Chondrocyte (in vitro differentiated cells): ENCODE data around the gene EIF3K. TPM values are rescaled to one million over a fixed set of nuclear protein-coding genes. Genes with fewer than 3 reads are reported as not detected.

ENCODE experiments used
- DNase-seq: peaks from one replicate; pipeline ENCODE4 v3.0.0; 2021; ENCODE audit warnings: mixed read lengths, low spot score
- H3K27ac Mint-ChIP-seq: one replicate; pipeline ENCODE4 v1.8.0; 2021; ENCODE audit warnings: mild to moderate bottlenecking, moderate library complexity, mixed read lengths; ENCODE audit not compliant: unreplicated experiment
- H3K27me3 Mint-ChIP-seq: 2 replicates; pipeline ENCODE4 v1.8.0; 2021; ENCODE audit warnings: low read depth, mixed read lengths
- H3K36me3 Mint-ChIP-seq: 2 replicates; pipeline ENCODE4 v1.8.0; 2021; ENCODE audit warnings: low read depth, mixed read lengths
- H3K4me1 Mint-ChIP-seq: 2 replicates; pipeline ENCODE4 v1.8.0; 2021; ENCODE audit warnings: low read depth, mild to moderate bottlenecking, mixed read lengths
- H3K4me3 Mint-ChIP-seq: one replicate; pipeline ENCODE4 v1.8.0; 2021; ENCODE audit warnings: mild to moderate bottlenecking, moderate library complexity, mixed read lengths; ENCODE audit not compliant: unreplicated experiment
- H3K9me3 Mint-ChIP-seq: 2 replicates; pipeline ENCODE4 v1.8.0; 2021; ENCODE audit warnings: low read depth, mixed read lengths
- CTCF ChIP-seq: fragments of 200-600 bp; sonication (generic); IDR thresholded peaks from 2 replicates; pipeline ENCODE4 v1.5.0; 2021; ENCODE audit warnings: antibody characterized with exemption, mild to moderate bottlenecking, moderate library complexity
- total RNA-seq: library from RNA; stranded (reverse); gene quantifications from 3 replicates; pipeline ENCODE4 v1.2.1, GENCODE V29; 2021

The EIF3K gene
- total RNA-seq, 1 donor from 2014 or later = 185 TPM

- H3K4me3 Mint-ChIP-seq = no peak overlapping the region
- DNase-seq = no peak
- H3K9me3 Mint-ChIP-seq = no peaks in the 10 kb centered on the region
- H3K27me3 Mint-ChIP-seq = no peaks in the 10 kb centered on the region
- TF ChIP-seq CTCF = no peak
- H3K36me3 Mint-ChIP-seq = peaks cover 4% of the 10 kb centered on the region
- H3K4me1 Mint-ChIP-seq = peaks cover 4% of the 10 kb centered on the region
- H3K27ac Mint-ChIP-seq = no peak overlapping the region
Observed at GRCh38 chr19:38639679-38640078, 20.7 kb downstream of the EIF3K start.

DNA sequence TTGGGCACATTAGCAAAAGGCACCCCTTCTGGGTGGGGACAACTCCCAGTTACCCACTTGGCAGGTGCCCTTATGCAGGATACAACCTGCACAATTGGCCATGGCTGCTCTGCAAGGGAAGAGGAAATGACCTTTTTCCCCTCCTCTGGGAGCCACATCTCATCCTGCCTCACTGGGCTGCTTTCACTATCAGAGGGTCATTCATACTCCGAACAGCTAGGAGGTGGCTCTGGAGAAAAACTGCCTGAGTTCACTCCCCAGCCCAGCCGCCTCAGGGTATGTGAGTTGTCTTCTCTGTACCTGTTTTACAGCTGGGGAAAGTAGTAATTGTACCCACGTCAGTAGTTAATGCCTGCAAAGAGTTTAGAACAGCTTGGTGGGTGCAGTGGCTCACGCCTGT is 21.4 kb downstream of the EIF3K start:
- Mint-ChIP-seq H3K27me3 (no peaks in the 10 kb centered on the region), H3K4me3 (no peak overlapping the region), H3K27ac (no peak overlapping the region), H3K36me3 (peaks cover 2% of the 10 kb centered on the region), H3K9me3 (no peaks in the 10 kb centered on the region), H3K4me1 (peaks cover 2% of the 10 kb centered on the region)
- no peak for DNase-seq
- no peak for TF ChIP-seq CTCF

GRCh38 chr19:38642176-38642575 is 23.2 kb downstream of the EIF3K start:
- H3K4me1 Mint-ChIP-seq = peaks cover 5% of the 10 kb centered on the region
- TF ChIP-seq CTCF = no peak
- H3K27ac Mint-ChIP-seq = no peak overlapping the region
- no peaks in the 10 kb centered on the region for H3K27me3 Mint-ChIP-seq
- no peak overlapping the region for H3K4me3 Mint-ChIP-seq
- H3K36me3 Mint-ChIP-seq = no peaks in the 10 kb centered on the region
- no peak for DNase-seq
- H3K9me3 Mint-ChIP-seq = no peaks in the 10 kb centered on the region

DNA sequence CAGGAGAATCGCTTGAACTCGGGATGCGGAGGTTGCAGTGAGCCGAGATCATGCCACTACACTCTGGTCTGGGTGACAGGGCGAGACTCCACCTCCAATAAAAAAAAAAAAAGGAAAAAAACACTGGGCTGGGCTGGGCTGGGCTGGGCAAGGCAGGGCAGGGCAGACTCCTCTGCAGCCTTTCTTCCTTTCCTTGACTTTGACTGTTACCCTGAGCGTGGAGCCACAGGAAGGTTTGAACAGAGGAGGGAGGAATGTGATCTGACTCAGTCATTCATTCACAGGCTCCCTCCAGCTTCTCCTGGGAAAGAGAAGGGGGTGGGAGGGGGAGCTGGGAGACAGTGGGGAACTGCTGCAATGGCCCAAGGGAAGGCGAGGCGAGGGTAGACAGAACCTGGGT is 25.7 kb downstream of the EIF3K start:
- Mint-ChIP-seq H3K27ac (no peak overlapping the region), H3K36me3 (peaks cover 14% of the 10 kb centered on the region), H3K4me1 (peaks cover 10% of the 10 kb centered on the region), H3K27me3 (no peaks in the 10 kb centered on the region), H3K9me3 (no peaks in the 10 kb centered on the region), H3K4me3 (no peak overlapping the region)
- TF ChIP-seq CTCF = no peak
- no peak for DNase-seq

DNA sequence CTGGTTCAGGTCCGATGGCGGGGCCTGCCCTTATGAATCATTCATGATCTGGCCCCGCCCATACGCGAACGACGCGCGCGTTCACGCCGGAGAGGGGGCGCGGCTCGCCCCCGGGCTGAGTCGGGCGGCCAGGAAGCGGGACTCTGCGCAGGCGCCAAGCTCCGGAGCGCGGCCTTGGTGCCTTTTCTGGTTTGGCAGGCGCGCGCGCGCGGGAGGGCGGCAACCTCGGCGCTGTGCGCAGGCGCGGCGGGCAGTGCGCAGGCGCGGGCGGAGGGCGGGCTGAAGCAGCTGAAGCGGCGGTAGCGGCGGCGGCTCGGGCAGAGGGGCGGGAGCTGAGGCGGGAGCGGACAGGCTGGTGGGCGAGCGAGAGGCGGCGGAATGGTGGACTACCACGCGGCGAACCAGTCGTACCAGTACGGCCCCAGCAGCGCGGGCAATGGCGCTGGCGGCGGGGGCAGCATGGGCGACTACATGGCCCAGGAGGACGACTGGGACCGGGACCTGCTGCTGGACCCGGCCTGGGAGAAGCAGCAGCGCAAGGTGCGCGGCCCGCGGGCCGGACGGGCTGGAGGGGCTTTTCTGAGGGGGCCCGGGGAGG is 28.5 kb downstream of the EIF3K start, which contains the start of gene ACTN4:
TSS of gene ACTN4 (plus strand) at position 282 of the 598 bp plus-strand sequence. CDS start at position 379, 97 bp downstream.
- TF ChIP-seq CTCF = no peak
- peaks cover 36% of the 10 kb centered on the region for H3K4me1 Mint-ChIP-seq
- H3K9me3 Mint-ChIP-seq = no peaks in the 10 kb centered on the region
- peak within 1 kb of the TSS; percentile 100 for H3K4me3 Mint-ChIP-seq
- no peaks in the 10 kb centered on the region for H3K27me3 Mint-ChIP-seq
- peak within 1 kb of the TSS; percentile 99 for H3K27ac Mint-ChIP-seq
- H3K36me3 Mint-ChIP-seq = peaks cover 14% of the 10 kb centered on the region
- DNase-seq = peak; percentile 98
